Spleen (tissue), 7 donors: ENCODE data around the gene C10orf88.

Experiments
- POLR2AphosphoS5 ChIP-seq, 3 donors: sonication (generic); formaldehyde crosslinking; IDR thresholded peaks; one replicate each; pipeline ENCODE4 v1.5.1; 2017; ENCODE audit warnings: antibody characterized with exemption in 3 of 3
- TF ChIP-seq, protein P1 (sequence below), 11 experiments: fragments of 200-600 bp in 7 of 11; fragments of 450-650 bp in 4 of 11; sonication (generic) in 4 of 11; IDR thresholded peaks in 8 of 11; conservative IDR thresholded peaks in 3 of 11; 1 replicate in 7 of 11; 2 replicates in 4 of 11; pipeline versions ENCODE4 v1.4.0 to v1.8.0; 2016 to 2021; ENCODE audit warnings: antibody characterized with exemption in 11 of 11, inconsistent platforms in 4 of 11, mild to moderate bottlenecking in 1 of 11
- donor health status: DM: no; HTN: no; CAD: no; lungs with moderate emphysema.
- donor health status: DM: no; HTN: no; CAD: no.
- donor health status: DM: no; HTN: no; CAD: no.

- TF ChIP-seq, protein P1, sequence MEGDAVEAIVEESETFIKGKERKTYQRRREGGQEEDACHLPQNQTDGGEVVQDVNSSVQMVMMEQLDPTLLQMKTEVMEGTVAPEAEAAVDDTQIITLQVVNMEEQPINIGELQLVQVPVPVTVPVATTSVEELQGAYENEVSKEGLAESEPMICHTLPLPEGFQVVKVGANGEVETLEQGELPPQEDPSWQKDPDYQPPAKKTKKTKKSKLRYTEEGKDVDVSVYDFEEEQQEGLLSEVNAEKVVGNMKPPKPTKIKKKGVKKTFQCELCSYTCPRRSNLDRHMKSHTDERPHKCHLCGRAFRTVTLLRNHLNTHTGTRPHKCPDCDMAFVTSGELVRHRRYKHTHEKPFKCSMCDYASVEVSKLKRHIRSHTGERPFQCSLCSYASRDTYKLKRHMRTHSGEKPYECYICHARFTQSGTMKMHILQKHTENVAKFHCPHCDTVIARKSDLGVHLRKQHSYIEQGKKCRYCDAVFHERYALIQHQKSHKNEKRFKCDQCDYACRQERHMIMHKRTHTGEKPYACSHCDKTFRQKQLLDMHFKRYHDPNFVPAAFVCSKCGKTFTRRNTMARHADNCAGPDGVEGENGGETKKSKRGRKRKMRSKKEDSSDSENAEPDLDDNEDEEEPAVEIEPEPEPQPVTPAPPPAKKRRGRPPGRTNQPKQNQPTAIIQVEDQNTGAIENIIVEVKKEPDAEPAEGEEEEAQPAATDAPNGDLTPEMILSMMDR (IDR thresholded peaks at IDR 0.05 in 8 of 11, conservative IDR thresholded peaks at IDR 0.05 in 3 of 11) = no peak
- TF ChIP-seq POLR2AphosphoS5 (IDR thresholded peaks at IDR 0.05) = no peak
Measured at GRCh38 chr10:122931088-122931906, 22.7 kb downstream of the C10orf88 start.
